Loucy (cell line): ENCODE data around the gene RALGAPA1.

ENCODE experiments used
- EZH2phosphoT487 ChIP-seq: fragments of 200-600 bp; IDR thresholded peaks from 2 replicates; pipeline ENCODE4 v1.6.1; 2018; ENCODE audit warnings: antibody characterized with exemption, mild to moderate bottlenecking, moderate library complexity, borderline replicate concordance
- TF ChIP-seq, protein P1 (sequence below): fragments of 200-600 bp; sonication (generic); conservative IDR thresholded peaks from 2 replicates; pipeline ENCODE4 v1.5.1; 2014; ENCODE audit warnings: mild to moderate bottlenecking, antibody characterized with exemption, low read length

DNA sequence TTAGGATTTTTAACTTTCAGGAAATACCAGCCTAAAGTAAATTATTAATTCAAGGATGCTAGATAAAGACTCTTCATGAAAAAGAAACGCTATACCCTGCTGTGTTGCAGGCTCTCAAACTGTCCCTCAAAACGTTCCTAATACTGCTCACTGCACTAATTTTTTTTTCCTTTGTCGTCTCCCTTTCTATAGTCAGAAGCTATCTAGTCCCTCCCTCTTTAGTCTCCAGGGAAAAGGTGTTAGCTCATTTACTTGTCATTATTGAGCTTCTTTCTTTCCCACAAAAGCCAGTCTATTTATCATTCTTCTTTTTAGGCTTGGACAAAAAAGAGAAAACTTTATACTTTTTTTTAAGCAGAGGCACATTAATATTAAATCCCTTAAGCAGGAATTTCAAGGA, 305.4 kb downstream of the RALGAPA1 start:
- TF ChIP-seq, protein P1, sequence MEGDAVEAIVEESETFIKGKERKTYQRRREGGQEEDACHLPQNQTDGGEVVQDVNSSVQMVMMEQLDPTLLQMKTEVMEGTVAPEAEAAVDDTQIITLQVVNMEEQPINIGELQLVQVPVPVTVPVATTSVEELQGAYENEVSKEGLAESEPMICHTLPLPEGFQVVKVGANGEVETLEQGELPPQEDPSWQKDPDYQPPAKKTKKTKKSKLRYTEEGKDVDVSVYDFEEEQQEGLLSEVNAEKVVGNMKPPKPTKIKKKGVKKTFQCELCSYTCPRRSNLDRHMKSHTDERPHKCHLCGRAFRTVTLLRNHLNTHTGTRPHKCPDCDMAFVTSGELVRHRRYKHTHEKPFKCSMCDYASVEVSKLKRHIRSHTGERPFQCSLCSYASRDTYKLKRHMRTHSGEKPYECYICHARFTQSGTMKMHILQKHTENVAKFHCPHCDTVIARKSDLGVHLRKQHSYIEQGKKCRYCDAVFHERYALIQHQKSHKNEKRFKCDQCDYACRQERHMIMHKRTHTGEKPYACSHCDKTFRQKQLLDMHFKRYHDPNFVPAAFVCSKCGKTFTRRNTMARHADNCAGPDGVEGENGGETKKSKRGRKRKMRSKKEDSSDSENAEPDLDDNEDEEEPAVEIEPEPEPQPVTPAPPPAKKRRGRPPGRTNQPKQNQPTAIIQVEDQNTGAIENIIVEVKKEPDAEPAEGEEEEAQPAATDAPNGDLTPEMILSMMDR: no peak
- no peak for TF ChIP-seq EZH2phosphoT487
